K562 (cell line): ENCODE data around the gene FXN. TPM values are rescaled to one million over a fixed set of nuclear protein-coding genes. Genes with fewer than 3 reads are reported as not detected.

Experiments used
- ATAC-seq: fragments of 200-7000 bp; cut with Tn5 transposase; 3 replicates; pipeline ENCODE4 v1.9.1; 2020; ENCODE audit warnings: moderate library complexity
- BruUV-seq: library from RNA; stranded (reverse); fragments of 400-500 nt; replicated peaks from 2 replicates; lab custom pipeline; 2021; lab: Mats Ljungman, UMichigan
- CTCF ChIA-PET: fragments of 300-600 bp; formaldehyde crosslinking; extraction: SDS; loops from one replicate; lab custom pipeline; 2021; ENCODE audit warnings: low intra/inter-chr PET ratio; lab: Yijun Ruan, JAX
- POLR2A ChIA-PET: fragments of 300-600, 350-650 bp; sonication (Branson Sonifier 250); formaldehyde crosslinking; extraction: SDS; loops from one replicate; lab custom pipeline; 2021; ENCODE audit warnings: antibody characterized with exemption, inconsistent platforms; lab: Yijun Ruan, JAX
- DNase-seq, 4 experiments: peaks; one replicate each; pipeline versions ENCODE4 v3.0.0 to v3.0.0-alpha.2; 2011 to 2018; ENCODE audit warnings: low spot score in 3 of 4, mixed read lengths in 3 of 4; ENCODE audit errors: extremely low read depth in 1 of 4
- FAIRE-seq: peaks from 2 replicates; lab custom pipeline; 2011; peaks lifted over from hg19 to GRCh38; lab: Jason Lieb, UNC
- H2AFZ ChIP-seq: 2 replicates; pipeline ENCODE4 v1.6.0; 2011; ENCODE audit warnings: low read depth, low read length, control low read depth, inconsistent platforms
- H3K27ac ChIP-seq: fragments of 200-600 bp; 3 replicates; pipeline ENCODE4 v1.8.0; 2011; ENCODE audit warnings: low read depth, mild to moderate bottlenecking, control low read depth, inconsistent platforms, low read length, moderate library complexity, mixed read lengths; ENCODE audit errors: extremely low read depth
- H3K27me3 ChIP-seq, 2 experiments: fragments of 300-600 bp in 1 of 2; 2 replicates in 1 of 2; 3 replicates in 1 of 2; pipeline versions ENCODE4 v1.6.0 to v1.8.0; 2011; ENCODE audit warnings: inconsistent platforms in 2 of 2, low read length in 2 of 2, mild to moderate bottlenecking in 1 of 2, mixed read lengths in 1 of 2, moderate library complexity in 1 of 2; ENCODE audit not compliant: control insufficient read depth in 2 of 2, insufficient read depth in 2 of 2
- H3K36me3 ChIP-seq: fragments of 300-600 bp; 3 replicates; pipeline ENCODE4 v1.8.0; 2011; ENCODE audit warnings: mild to moderate bottlenecking, low read length, inconsistent platforms; ENCODE audit not compliant: control insufficient read depth, insufficient read depth
- H3K4me1 ChIP-seq, 2 experiments: fragments of 200-600 bp in 1 of 2; replicated peaks in 1 of 2; 2 replicates in 1 of 2; 3 replicates in 1 of 2; pipeline versions ENCODE4 v1.5.1 to v1.8.0; 2011; ENCODE audit warnings: inconsistent platforms in 2 of 2, low read length in 2 of 2, mild to moderate bottlenecking in 1 of 2, mixed read lengths in 1 of 2, moderate library complexity in 1 of 2; ENCODE audit not compliant: control insufficient read depth in 2 of 2, insufficient read depth in 2 of 2
- H3K4me2 ChIP-seq: 2 replicates; pipeline ENCODE4 v1.6.1; 2011; ENCODE audit warnings: low read length, control low read depth, inconsistent platforms, mixed read lengths; ENCODE audit not compliant: insufficient read depth
- H3K4me3 ChIP-seq: fragments of 200-600 bp; sonication (generic), shearing (Covaris generic); 2 replicates; pipeline ENCODE4 v1.5.1; 2016; ENCODE audit warnings: control low read depth, inconsistent platforms
- H3K79me2 ChIP-seq: fragments of 200-600 bp; 3 replicates; pipeline ENCODE4 v1.8.0; 2011; ENCODE audit warnings: low read length, inconsistent platforms; ENCODE audit not compliant: control insufficient read depth, insufficient read depth
- H3K9ac ChIP-seq, 2 experiments: 2 replicates each; pipeline versions ENCODE4 v1.6.0 to v1.6.1; 2011; ENCODE audit warnings: low read depth in 2 of 2, low read length in 2 of 2, control low read depth in 1 of 2, inconsistent platforms in 1 of 2, mild to moderate bottlenecking in 1 of 2, mixed read lengths in 1 of 2; ENCODE audit not compliant: insufficient read depth in 1 of 2
- H3K9me1 ChIP-seq: one replicate; pipeline ENCODE4 v1.6.0; 2011; ENCODE audit warnings: inconsistent platforms, mild to moderate bottlenecking, low read length, moderate library complexity; ENCODE audit not compliant: control insufficient read depth, insufficient read depth
- H3K9me3 ChIP-seq: replicated peaks from 2 replicates; pipeline ENCODE4 v1.5.1; 2011; ENCODE audit warnings: low read depth, low read length, inconsistent platforms; ENCODE audit not compliant: control insufficient read depth, insufficient read depth
- H4K20me1 ChIP-seq: replicated peaks from 2 replicates; pipeline ENCODE4 v1.6.1; 2011; ENCODE audit warnings: low read length, inconsistent platforms, mixed read lengths; ENCODE audit not compliant: control insufficient read depth, insufficient read depth
- GATA2 ChIP-seq: sonication (generic); formaldehyde crosslinking; IDR thresholded peaks from 2 replicates; pipeline ENCODE4 v1.4.0; 2020; ENCODE audit warnings: mild to moderate bottlenecking, missing genetic modification reagents
- MAZ ChIP-seq, 2 experiments: fragments of 450-650 bp in 1 of 2; sonication (generic) in 1 of 2; formaldehyde crosslinking; IDR thresholded peaks in 1 of 2; conservative IDR thresholded peaks in 1 of 2; 2 replicates each; pipeline versions ENCODE4 v1.4.0 to v1.5.0; 2020; ENCODE audit warnings: mild to moderate bottlenecking in 1 of 2, missing genetic modification reagents in 1 of 2
- POLR2H ChIP-seq: IDR thresholded peaks from 2 replicates; pipeline ENCODE4 v1.6.1; 2016; ENCODE audit warnings: missing genetic modification characterization, low read depth, mild to moderate bottlenecking, control low read depth, missing compliant biosample characterization, moderate library complexity
- SMAD3 ChIP-seq: fragments of 450-650 bp; formaldehyde crosslinking; conservative IDR thresholded peaks from 2 replicates; pipeline ENCODE4 v1.4.0; 2020; ENCODE audit warnings: mild to moderate bottlenecking
- SMARCB1 ChIP-seq: IDR thresholded peaks from 2 replicates; pipeline ENCODE4 v1.6.1; 2011; ENCODE audit warnings: improper control_type of control experiment, low read depth; ENCODE audit not compliant: insufficient read length
- TEAD4 ChIP-seq, 2 experiments: sonication (generic) in 1 of 2; formaldehyde crosslinking in 1 of 2; IDR thresholded peaks; 2 replicates each; pipeline versions ENCODE4 v1.6.1 to v1.8.0; 2012 to 2022; ENCODE audit warnings: borderline replicate concordance in 1 of 2, inconsistent platforms in 1 of 2, low read length in 1 of 2, mild to moderate bottlenecking in 1 of 2, missing genetic modification reagents in 1 of 2
- ZNF408 ChIP-seq: fragments of 250-450 bp; sonication (Bioruptor Pico); IDR thresholded peaks from 2 replicates; pipeline ENCODE4 v1.4.0; 2020; ENCODE audit warnings: low read depth, mild to moderate bottlenecking, moderate library complexity
- ZNF551 ChIP-seq: fragments of 250-450 bp; sonication (Bioruptor Pico); IDR thresholded peaks from 2 replicates; pipeline ENCODE4 v1.5.0; 2021; ENCODE audit warnings: mild to moderate bottlenecking, moderate library complexity
- ZNF586 ChIP-seq: fragments of 450-650 bp; formaldehyde crosslinking; conservative IDR thresholded peaks from 2 replicates; pipeline ENCODE4 v1.4.0; 2020; ENCODE audit warnings: mild to moderate bottlenecking, moderate library complexity
- WGBS: fragments of 100-300 bp; shearing (Covaris generic); methylation state at CpG from one replicate; pipeline ENCODE4 v1.1.6; 2016; ENCODE audit warnings: low coverage, mixed read lengths; ENCODE audit not compliant: insufficient coverage; ENCODE audit errors: missing lambda C conversion rate; 5-methylcytosine and 5-hydroxymethylcytosine counted together
- in situ Hi-C: fragments of 300-500 bp; cut with MboI; formaldehyde crosslinking; loops from 4 replicates; pipeline ENCODE4 v1.15.0; 2018; ENCODE audit warnings: inconsistent platforms, mixed read lengths
- intact Hi-C: fragments of 100-400 bp; cut with micrococcal nuclease; formaldehyde crosslinking; loops from 2 replicates; pipeline ENCODE4 v1.14.2; 2022
- polyA plus RNA-seq, 8 experiments: library from polyadenylated mRNA; depleted of rRNA in 4 of 8; stranded (reverse) in 5 of 8; unstranded in 3 of 8; fragments of >200 nt; fragmentation: Nextera tagmentation in 2 of 8; fragmentation: Illumina TruSeq in 1 of 8; extraction: Ambion mirVana in 2 of 8; extraction: Trizol in 1 of 8; gene quantifications; 2 replicates each; pipeline versions ENCODE4 v1.2.1 to v1.2.3, GENCODE V29; 2011 to 2014; ENCODE audit warnings: inconsistent platforms in 1 of 8, missing spikeins in 1 of 8
- total RNA-seq, 7 experiments: library from RNA; depleted of rRNA in 6 of 7; stranded (reverse); fragments of >200 nt in 6 of 7; fragmentation: Illumina TruSeq in 2 of 7; extraction: Trizol in 2 of 7; gene quantifications; 2 replicates each; pipeline versions ENCODE4 v1.2.1 to v1.2.3, GENCODE V29; 2011 to 2021; ENCODE audit warnings: low replicate concordance in 1 of 7

FXN gene
- total and polyA plus RNA-seq, 9 of the 15 experiments (the other 6 are each of a cell fraction or from before 2014, with no cell fraction given), result 7.6 to 51.5 (median 30.3) TPM

DNA sequence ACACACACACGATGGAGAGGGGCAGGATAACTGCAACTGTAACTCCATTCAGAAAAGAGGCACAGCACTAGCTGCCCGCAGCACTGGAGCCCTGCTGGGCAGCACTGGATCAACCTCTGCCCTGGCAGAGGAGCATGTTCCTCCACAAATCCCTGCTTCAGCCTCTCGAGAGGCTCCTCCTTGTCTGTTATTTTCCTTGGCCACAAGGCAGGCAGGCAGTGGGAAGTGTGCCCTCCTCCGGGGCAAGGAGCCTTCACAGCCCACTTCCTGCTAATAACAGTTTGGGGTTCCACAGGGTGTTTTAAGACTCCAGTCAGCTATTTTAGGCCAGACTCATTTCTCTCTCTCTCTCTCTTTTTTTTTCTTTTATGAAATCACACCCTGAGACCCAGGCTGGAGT is 11.8 kb downstream of the FXN start:
- Histone ChIP-seq H4K20me1 (no peaks in the 10 kb centered on the region), H3K79me2 (peaks cover 32% of the 10 kb centered on the region), H3K4me2 (no peak overlapping the region), H3K9me1 (no peaks in the 10 kb centered on the region), H2AFZ (no peak overlapping the region), H3K27ac (no peak overlapping the region), H3K4me3 (no peak overlapping the region), H3K27me3 (no peaks in the 10 kb centered on the region), H3K9ac (no peak overlapping the region), H3K9me3 (no peaks in the 10 kb centered on the region), H3K36me3 (peaks cover 46% of the 10 kb centered on the region; the same call in 2 of the 3 replicates), H3K4me1 (peaks cover 8 to 11% of the 10 kb centered on the region in 2 experiments; a peak in 2 of 5 replicates)
- in situ Hi-C loops, result loop anchor here (25.0 kb wide), 1 partner anchor 890 kb away; no protein-coding TSS in a partner anchor
- 100% methylated on average over 2 of the region's 4 CpGs for WGBS
- ChIA-PET CTCF (no interaction called here), POLR2A (interaction anchor here (0.7 kb wide), 1 partner anchor 319 kb away, joined by 3 read pairs; no protein-coding TSS in a partner anchor)
- ATAC-seq (no peak), DNase-seq (no peak), FAIRE-seq (no peak)
- no TSS peak for BruUV-seq
- intact Hi-C loops, result no loop called here
- TF ChIP-seq ZNF551 (CRISPR knock-in tag), result no peak
- TF ChIP-seq SMARCB1, result no peak
- no peak for TF ChIP-seq ZNF408 (CRISPR knock-in tag)
- TF ChIP-seq TEAD4 (IDR thresholded peaks at IDR 0.05; ENCODE audit: low read length), result no peak
- no peak for TF ChIP-seq TEAD4 (CRISPR knock-in tag; IDR thresholded peaks at IDR 0.05; ENCODE audit: borderline replicate concordance)
- no peak for TF ChIP-seq SMAD3
- TF ChIP-seq ZNF586 (CRISPR knock-in tag), result no peak
- TF ChIP-seq GATA2 (CRISPR knock-in tag), result no peak
- no peak for TF ChIP-seq POLR2H
- no peak for TF ChIP-seq MAZ (CRISPR knock-in tag; conservative IDR thresholded peaks at IDR 0.05 in 1 of 2, IDR thresholded peaks at IDR 0.05 in 1 of 2)
